HG02588 (cell line): ENCODE data around the gene PRELID1.
"Not testable (repeated sequence)": the region's sequence is repeated elsewhere in the genome, so short reads cannot be mapped to it uniquely, and the experiment has no call there.

Source experiments
- ATAC-seq: cut with Tn5 transposase; IDR thresholded peaks from one replicate; pipeline ENCODE4 v1.9.1; 2021; ENCODE audit warnings: mild to moderate bottlenecking, moderate library complexity; ENCODE audit not compliant: unreplicated experiment

PRELID1 gene, protein sequence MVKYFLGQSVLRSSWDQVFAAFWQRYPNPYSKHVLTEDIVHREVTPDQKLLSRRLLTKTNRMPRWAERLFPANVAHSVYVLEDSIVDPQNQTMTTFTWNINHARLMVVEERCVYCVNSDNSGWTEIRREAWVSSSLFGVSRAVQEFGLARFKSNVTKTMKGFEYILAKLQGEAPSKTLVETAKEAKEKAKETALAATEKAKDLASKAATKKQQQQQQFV

GRCh38 chr5:177303121-177303924, at the start of gene PRELID1, which contains the start of gene RAB24:
PRELID1 (plus strand) TSS chr5:177303799; CDS start chr5:177303986, 187 bp downstream.
RAB24 (minus strand) TSS chr5:177303719; CDS start chr5:177303288, 431 bp downstream.
- ATAC-seq: peak; percentile 66

DNA sequence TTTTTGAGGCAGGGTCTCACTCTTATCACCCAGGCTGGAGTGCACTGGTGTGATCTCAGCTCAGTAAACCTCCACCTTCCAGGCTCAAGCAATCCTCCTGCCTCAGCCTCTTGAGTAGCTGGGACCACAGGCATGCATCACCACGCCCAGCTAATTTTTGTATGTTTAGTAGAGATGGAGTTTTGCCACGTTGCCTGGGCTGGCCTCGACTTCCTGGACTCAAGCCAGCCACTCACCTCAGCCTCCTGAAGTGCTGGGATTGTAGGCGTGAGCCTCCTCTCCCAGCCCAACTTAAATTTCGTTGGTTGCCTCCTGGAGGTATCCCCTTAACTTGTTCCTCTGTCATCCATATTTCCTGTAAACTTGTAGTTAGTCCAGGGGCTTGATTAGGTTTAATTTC, 47.3 kb upstream of the PRELID1 start:
- ATAC-seq: no peak

DNA sequence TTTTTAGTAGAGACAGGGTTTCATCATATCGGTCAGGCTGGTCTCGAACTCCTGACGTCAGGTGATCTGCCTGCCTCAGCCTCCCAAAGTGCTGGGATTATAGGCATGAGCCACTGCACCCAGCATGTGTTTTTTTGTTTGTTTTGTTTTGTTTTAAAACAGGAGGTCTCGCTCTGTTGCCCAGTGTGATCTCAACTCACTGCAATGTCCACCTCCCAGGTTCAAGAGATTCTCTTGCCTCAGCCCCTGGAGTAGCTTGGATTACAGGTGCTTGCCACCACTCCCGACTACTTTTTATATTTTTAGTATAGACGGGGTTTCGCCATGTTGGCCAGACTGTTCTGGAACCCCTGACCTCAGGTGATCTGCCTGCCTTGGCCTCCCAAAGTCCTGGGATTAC, 44.9 kb upstream of the PRELID1 start:
- not testable (repeated sequence) for ATAC-seq

DNA sequence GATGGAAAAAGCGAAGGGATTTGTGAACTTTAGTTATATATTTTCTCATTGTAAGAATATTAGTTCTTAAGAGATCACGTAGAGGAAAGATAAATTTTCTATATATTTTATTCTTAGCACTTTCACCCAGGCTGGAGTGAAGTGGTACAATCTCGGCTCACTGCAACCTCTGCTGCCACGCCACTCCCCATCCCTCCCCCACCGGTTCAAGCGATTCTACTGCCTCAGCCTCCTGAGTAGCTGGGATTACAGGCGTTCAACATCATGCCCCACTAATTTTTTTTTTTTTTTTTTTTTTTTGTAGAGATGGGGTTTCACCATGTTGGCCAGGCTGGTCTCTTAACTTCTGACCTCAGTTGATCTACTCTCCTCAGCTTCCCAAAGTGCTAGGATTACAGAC, 42.6 kb upstream of the PRELID1 start:
- ATAC-seq: no peak

DNA sequence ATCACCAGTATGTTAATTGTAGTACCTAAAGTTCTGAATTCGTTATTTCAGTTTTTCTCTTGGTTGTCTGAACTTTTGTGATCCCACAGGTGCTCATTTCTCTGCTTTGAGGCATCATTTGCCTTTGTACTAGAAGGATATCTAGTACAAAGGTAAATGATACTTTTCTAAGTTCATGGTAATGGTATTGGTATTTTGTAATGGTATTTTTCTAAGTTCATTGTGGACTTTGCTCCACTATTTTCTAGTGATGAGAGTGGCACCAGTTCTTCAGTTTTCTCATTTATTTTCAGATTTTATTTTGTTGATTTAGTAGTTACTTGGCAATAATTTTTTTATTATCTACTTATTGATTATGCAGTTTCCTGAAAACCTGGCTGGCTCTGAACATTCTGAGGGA, 42.1 kb upstream of the PRELID1 start:
- no peak for ATAC-seq

DNA sequence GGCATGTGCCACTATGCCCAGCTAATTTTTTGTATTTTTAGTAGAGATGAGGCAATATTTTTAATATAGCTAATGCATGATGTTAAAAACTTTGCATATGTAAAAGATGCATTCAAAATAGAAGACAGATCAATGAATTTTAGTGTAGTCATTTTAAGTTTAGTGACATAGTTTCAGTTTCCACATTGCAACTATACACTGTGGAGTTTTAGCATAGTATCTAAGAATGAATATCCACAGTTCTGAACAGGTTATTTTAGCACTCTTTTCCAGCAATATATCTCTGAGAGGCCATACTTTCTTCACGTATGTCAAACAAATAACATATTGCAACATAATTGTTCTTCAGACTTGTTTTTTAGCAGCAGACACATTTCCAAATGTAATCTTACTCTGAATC, 39.4 kb upstream of the PRELID1 start:
- ATAC-seq: no peak

DNA sequence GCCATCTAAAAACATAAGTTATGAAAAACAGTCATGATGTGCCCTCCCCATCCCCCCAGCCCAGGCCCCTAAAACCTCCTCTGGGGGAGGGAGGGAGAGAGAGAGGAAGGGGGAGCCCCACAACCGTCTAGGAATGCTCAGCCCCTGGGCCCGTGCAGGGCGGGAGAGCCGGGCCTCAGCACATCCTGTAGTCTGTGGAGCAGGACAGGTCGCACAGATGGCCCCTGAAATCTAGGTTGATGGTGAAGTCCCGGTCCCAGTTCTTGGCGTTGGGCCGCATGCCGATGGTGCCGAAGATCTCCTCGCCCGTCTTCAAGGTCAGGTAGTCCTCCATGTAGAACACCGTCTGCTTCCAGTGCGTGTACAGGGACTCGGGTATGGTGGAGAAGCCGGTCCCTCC, 38.2 kb upstream of the PRELID1 start:
- ATAC-seq: no peak

DNA sequence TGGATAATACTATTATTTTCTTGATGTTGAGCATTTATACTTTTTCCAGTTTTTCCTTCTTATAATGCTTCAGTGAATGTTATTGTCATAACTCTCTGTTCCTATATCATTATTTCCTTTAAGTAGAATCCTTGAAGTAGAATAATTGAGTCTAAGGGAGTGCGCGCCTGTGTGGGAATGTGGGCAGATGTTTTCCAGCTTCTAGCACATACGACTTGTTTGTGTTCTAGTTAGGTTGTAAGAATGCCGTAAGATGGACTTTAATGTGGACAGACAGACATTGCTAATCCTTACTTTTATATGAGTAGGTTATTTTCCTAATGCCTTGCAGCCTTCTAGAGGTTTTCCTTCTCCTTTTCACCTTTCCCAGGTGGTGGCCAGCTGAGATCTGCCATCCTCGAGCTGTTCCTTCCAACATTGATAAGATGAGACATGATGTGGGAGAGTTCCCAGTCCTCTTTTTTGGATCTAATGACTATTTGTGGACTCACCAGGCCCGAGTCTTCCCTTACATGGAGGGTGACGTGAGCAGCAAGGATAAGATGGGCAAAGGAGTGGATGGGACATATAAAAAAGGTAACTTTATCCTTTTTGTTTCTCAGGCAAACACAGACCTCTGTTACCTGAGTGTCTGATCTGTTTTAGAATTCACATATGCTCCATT, 34.2 kb upstream of the PRELID1 start:
- ATAC-seq: no peak

GRCh38 chr5:177269976-177270375, 33.6 kb upstream of the PRELID1 start:
- no peak for ATAC-seq

GRCh38 chr5:177270653-177271052, 32.9 kb upstream of the PRELID1 start:
- ATAC-seq: no peak

- ATAC-seq: no peak
These were observed 32.5 kb upstream of the PRELID1 start for GRCh38 chr5:177271113-177271512.

DNA sequence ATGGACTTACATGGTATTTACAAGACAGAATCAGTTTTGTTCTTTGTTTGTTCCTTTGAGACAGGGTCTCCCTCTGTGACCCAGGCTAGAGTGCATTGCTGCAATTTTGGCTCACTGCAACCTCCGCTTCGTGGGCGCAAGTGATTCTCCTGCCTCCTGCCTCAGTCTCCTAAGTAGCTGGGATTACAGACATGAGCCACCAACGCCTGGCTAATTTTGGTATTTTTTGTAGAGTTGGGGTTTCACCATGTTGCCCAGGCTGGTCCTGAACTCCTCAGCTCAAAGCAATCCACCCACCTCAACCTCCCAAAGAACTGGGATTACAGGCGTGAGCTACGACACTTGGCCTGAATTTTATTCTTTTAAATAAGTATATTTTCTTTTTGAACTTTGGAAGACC, 27.7 kb upstream of the PRELID1 start:
- no peak for ATAC-seq

GRCh38 chr5:177276886-177277285, 26.7 kb upstream of the PRELID1 start:
- no peak for ATAC-seq

- no peak for ATAC-seq
These were observed 15.4 kb upstream of the PRELID1 start for GRCh38 chr5:177288191-177288590.

DNA sequence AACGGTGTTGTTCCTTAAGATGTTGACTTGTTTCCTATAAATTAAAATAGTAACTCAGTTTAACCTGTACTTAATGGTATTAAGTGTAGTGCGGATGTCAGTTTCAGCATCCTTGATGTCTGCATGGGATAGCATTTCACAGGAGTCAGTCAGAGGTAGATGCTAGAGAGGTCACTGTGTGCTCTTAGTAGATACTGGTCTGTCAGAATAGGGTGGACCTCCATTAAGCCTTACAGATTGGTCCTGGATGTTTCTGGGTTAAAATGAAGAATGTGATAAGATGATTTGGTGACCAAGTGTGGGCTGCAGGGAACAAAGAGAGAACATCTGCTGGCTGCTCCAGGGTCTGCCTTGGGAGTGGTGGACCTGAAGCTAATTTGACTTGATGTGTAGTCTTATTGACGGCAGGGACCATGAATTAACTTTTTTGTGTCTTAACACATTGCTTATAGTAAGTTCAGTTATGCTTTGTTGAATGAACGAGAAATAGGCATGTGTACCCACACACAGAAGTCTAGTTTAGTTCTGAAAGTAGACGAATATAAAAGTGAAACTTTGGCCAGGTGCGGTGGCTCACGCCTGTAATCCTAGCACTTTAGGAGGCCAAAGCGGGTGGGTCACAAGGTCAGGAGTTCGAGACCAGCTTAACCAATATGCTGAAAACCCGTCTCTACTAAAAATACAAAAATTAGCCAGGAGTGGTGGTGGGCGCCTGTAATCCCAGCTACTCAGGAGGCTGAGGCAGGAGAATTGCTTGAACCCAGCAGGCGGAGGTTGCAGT, 12.6 kb upstream of the PRELID1 start:
- no peak for ATAC-seq

DNA sequence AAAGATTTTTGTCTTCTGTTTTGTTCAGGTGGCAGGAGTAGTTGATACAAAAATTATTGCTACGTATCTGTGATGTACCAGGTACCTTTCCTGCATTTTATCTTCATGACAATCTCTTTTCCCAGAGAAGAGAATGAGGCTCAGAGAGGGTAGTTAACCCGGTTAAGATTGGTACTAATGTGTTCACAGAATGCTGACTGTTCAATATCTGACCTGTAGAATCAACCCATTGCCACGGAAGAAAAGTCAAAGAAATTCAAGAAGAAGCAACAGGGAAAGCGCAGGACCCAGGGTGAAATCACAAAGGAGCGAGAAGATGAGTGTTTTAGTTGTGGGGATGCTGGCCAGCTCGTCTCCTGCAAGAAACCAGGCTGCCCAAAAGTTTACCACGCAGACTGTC, 11.9 kb upstream of the PRELID1 start:
- no peak for ATAC-seq

DNA sequence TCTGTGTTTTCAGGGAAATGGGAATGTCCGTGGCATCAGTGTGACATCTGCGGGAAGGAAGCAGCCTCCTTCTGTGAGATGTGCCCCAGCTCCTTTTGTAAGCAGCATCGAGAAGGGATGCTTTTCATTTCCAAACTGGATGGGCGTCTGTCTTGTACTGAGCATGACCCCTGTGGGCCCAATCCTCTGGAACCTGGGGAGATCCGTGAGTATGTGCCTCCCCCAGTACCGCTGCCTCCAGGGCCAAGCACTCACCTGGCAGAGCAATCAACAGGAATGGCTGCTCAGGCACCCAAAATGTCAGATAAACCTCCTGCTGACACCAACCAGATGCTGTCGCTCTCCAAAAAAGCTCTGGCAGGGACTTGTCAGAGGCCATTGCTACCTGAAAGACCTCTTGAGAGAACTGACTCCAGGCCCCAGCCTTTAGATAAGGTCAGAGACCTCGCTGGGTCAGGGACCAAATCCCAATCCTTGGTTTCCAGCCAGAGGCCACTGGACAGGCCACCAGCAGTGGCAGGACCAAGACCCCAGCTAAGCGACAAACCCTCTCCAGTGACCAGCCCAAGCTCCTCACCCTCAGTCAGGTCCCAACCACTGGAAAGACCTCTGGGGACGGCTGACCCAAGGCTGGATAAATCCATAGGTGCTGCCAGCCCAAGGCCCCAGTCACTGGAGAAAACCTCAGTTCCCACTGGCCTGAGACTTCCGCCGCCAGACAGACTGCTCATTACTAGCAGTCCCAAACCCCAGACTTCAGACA, 9.6 kb upstream of the PRELID1 start:
- no peak for ATAC-seq

GRCh38 chr5:177294632-177295031, 9.0 kb upstream of the PRELID1 start:
- ATAC-seq: no peak

- ATAC-seq: no peak
These were observed 7.7 kb upstream of the PRELID1 start for GRCh38 chr5:177295924-177296323.

- ATAC-seq: no peak
These were observed 7.0 kb upstream of the PRELID1 start for GRCh38 chr5:177296581-177296980.
